GM18517 (cell line): ENCODE data around the gene GPX8.
A peak's percentile ranks its signal among the peaks of the same experiment; 100 is the strongest.

ENCODE experiments used
- ATAC-seq: cut with Tn5 transposase; IDR thresholded peaks from one replicate; pipeline ENCODE4 v1.9.1; 2021; ENCODE audit warnings: mild to moderate bottlenecking, moderate library complexity; ENCODE audit not compliant: unreplicated experiment

GPX8 gene, protein sequence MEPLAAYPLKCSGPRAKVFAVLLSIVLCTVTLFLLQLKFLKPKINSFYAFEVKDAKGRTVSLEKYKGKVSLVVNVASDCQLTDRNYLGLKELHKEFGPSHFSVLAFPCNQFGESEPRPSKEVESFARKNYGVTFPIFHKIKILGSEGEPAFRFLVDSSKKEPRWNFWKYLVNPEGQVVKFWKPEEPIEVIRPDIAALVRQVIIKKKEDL

DNA sequence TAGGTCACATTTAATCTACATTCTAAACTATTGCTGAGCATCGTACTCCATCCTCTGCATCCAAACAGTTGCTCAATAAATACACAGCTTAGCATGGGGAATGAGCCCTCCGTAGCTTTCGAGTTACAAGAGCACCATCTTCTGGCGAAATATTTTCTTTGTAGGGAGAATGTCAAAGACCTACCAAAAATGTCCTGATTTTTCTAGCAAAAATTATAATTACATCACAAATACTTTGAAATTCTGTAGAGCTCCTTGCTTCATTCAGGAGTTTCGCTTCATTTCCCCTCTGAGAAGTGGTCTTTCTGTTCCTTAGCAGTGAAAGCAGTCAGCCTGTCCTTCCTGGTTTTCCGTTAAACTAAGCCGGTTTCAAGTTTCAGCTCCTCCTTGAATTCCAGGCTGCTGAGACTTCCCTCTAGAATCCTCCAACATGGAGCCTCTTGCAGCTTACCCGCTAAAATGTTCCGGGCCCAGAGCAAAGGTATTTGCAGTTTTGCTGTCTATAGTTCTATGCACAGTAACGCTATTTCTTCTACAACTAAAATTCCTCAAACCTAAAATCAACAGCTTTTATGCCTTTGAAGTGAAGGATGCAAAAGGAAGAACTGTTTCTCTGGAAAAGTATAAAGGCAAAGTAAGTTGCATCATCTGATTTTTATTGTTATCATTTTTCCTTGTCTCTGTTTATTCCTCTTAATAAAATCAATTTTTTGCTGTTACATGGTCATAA lies at the start of gene GPX8:
Gene GPX8 (plus strand): TSS at position 409 of the 730 bp plus-strand sequence. CDS start 22 bp downstream, at position 431.
- ATAC-seq, result no peak

- no peak for ATAC-seq
Observed at GRCh38 chr5:55110217-55110616, 49.8 kb upstream of the GPX8 start.

DNA sequence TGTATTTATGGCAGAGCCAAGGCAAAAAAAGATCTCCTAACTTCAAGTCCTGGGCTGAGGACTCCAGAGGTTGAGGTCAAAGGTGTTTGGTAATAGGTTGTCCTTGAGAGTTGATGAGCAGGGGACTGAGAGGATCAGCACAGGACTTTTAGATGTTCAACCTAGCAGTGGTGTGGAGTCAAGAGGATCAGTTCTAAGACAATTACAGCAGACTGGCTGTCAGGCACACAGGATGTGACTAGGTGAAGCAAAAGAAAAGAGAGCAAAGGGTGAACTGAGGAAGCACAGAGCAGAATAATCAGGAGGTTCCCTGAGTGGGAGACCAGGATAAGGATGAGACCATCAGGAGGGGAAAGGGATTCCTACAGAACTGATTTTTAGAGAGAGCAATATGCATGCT lies 46.6 kb upstream of the GPX8 start:
- ATAC-seq, result no peak

DNA sequence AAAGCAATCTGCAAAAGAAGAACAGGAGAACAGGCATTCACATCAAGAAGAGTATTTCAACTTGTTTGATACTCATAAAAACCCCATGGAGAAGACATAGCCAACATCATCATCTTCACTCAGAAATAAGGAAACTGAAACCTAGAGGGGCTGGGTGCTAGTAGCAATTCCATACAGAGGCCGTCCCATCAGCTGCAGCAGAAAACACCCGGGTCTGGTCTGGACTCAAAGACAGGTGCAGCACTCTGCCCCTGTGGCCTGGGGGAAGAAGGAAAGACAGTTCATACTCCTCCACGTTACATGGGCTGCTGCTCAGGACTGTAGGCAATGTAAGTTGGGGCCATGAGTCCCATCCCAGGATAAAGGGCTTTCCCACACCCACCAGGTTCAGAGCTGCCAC lies 45.9 kb upstream of the GPX8 start:
- ATAC-seq, result no peak

DNA sequence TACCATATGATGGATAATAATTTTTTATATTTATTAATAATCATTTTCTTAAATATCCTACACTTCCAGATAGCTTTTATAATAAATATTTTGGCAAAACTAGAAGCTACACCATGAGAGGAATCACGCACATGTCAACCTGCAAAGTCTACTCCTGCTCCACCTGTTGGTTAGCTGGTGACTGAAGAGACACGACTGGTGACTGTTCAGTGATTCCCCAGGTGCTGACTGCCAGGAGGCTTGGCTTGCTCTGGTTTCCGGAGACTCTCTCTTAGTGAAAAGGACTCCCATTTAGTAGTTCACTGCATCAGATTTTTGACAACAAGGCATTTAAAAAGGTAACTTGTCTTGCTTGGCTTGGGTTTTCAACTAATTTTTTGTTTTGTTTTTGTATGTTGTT lies 36.6 kb upstream of the GPX8 start:
- ATAC-seq, result no peak

- ATAC-seq, result no peak
Observed at GRCh38 chr5:55134053-55134722, 25.8 kb upstream of the GPX8 start.

DNA sequence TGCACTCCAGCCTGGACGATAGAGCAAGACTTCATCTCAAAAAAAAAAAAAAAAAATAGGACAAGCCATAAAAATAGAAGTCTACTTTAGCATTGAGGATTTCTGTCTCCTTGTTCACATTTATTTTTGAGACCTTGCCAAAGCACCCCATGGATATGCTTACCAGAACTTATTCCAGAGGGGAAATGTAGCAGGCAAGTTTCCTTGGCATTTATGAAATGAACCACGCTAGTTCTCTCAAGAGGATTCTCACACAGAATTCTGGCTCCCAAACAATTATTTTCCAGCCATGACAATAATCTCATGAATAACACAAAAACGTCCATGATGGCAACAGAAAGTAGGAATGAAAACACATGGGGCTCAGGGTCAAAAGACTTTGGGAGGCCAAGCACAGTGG lies 23.4 kb upstream of the GPX8 start:
- ATAC-seq, result no peak

GRCh38 chr5:55140908-55141665 lies 18.9 kb upstream of the GPX8 start:
- no peak for ATAC-seq

DNA sequence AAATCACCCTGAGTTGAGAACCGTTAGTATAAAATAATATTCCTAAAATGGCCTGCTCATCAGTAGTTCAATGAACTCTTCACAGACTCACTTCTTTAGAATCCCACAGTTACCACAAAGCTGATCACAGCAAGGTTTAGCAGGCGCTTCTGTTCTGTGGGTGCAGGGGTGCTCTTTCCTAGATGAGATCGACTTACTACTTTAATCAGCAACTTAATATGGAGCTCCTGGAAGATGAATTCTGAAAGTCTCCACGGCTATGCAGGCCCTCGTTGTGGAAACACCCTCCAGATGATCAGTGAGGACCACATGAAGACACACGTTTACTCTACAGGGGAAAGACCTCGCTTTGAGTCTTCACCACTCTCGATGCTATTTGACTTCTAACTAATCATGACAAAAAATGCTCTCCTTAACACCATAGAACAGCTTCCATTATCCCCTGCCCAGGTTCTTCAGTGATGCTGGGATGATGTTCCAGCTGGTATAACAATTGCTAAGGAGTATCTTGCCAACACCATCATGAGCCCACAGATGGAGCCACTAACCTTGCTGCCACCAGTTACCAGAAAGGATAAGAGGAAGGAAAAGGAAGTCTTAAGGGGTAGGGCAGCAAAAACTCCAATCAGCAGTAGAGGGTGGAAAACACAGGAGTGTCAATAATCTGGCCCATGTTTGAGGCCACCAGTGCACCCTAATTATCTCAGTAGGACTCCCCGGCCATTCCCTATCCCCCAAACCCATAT lies 17.9 kb upstream of the GPX8 start:
- ATAC-seq, result no peak

- ATAC-seq, result no peak
Observed at GRCh38 chr5:55143624-55144023, 16.3 kb upstream of the GPX8 start.

GRCh38 chr5:55146080-55146479 lies 13.9 kb upstream of the GPX8 start:
- ATAC-seq, result no peak

DNA sequence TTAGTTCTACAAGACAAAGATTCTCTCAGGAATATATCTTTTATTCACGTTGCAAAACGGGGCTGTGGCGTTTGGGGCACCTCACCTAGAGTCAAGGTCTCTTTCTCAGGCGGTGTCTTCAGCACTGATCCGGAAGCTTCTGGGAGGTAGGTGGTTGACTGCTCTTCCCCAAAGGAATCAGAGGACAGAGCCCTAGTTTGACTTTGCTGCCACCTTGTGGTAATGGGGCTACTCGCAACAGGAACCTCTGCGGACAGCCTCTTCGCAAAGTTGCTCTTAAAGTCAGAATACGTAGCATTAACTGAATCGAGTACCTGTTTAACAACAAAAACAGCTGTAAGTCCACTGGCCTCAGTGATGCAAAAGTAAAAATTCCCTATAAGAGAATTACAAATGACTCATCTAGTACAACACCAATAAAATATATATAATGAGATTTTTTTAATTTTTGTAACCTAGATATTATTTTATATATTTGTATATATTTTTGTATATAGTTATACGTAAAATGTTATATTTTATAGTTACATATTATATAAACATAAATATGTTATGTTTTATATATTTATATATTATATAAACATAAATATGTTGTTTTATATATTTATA lies 13.3 kb upstream of the GPX8 start:
- ATAC-seq, result peak; percentile 83

DNA sequence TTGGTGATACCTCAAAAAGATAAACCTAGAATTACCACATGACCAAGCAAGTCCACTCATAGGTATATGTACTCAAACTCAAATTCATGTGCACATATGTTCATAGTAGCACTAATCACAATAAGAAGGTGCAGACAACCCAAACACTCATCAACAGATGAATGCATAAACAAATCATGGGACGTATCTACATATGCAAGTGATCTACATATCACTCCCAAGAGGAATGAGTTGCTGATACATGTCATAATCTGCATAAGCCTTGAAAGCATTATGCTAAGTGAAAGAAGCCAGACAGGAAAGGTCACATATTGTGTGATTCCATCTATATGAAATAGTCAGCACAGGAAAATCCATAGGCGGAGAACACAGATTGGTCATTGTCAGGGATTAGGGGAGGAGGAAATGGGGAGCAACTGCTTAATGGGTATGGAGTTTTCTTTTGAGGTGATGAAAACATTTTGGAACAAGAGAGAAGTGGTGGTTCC lies 10.6 kb upstream of the GPX8 start:
- ATAC-seq, result no peak

GRCh38 chr5:55151923-55152842 lies 7.8 kb upstream of the GPX8 start:
- no peak for ATAC-seq

GRCh38 chr5:55154873-55155272 lies 5.1 kb upstream of the GPX8 start:
- ATAC-seq, result no peak

DNA sequence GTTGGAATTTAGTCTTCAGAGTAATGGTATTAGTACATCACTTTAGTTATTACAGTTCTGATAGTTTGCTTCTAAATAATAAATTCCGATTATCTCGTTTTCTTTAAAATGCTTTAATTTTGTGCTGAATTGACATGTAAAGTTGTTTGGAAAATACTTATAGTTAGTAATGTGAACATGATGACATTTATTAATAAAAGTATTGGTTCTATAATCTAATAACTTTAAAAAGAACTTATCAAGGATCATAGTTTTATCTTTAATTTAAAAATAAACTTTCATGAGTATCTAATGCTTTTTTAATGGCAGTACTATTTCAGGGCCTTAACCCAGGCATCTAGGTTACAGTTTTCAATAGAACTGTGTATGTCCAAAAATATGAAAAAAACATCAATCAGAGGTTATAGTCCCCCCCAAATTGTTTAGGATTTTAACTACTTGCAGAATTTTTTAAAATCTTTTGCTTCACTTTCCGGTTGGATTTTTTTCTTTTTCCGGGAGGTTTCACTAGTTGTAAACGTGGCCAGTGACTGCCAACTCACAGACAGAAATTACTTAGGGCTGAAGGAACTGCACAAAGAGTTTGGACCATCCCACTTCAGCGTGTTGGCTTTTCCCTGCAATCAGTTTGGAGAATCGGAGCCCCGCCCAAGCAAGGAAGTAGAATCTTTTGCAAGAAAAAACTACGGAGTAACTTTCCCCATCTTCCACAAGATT lies 680 bp downstream of the GPX8 start:
- ATAC-seq, result no peak

GRCh38 chr5:55162666-55163065 lies 2.7 kb downstream of the GPX8 start:
- ATAC-seq, result no peak

GRCh38 chr5:55171471-55171870 lies 11.5 kb downstream of the GPX8 start:
- ATAC-seq, result no peak
